ENCODE measurements around the gene RAB38. TPM values are rescaled to one million over a fixed set of nuclear protein-coding genes. Genes with fewer than 3 reads are reported as not detected.

The RAB38 gene
- total and polyA plus RNA-seq, 10 of the 15 experiments (the other 5 are each of a cell fraction or from before 2014, with no cell fraction given): 8.4 to 30.5 (median 11.7) TPM

GRCh38 chr11:88193278-88193677 is 18.0 kb upstream of the RAB38 start:
- ChIA-PET RAD21 (ENCODE audit: unreplicated experiment) (interaction anchor here (1.1 to 1.6 kb wide), 3 partner anchors 9 to 110 kb away, joined by 3 to 4 read pairs (median 3); no protein-coding TSS in a partner anchor), CTCF (interaction anchor here (1.7 kb wide), 1 partner anchor 17 kb away, joined by 7 read pairs; no protein-coding TSS in a partner anchor), POLR2A (no interaction called here), SMC1A (ENCODE audit: uncharacterized antibody, unreplicated experiment) (interaction anchor here (0.6 to 2.8 kb wide), 7 partner anchors 12 to 893 kb away, joined by 3 to 23 read pairs (median 4); no protein-coding TSS in a partner anchor)
- BruUV-seq (replicated peaks): no TSS peak
- H2AFZ ChIP-seq (ENCODE audit: control insufficient read depth, low read depth, low read length): no peak overlapping the region
- peaks cover 22% of the 10 kb centered on the region for H3K4me1 ChIP-seq (ENCODE audit: control insufficient read depth, insufficient read depth, low read length)
- in situ Hi-C loops (cut with MboI): no loop called here
- peaks cover 3% of the 10 kb centered on the region; the same call in 1 of the 2 replicates for H4K20me1 ChIP-seq (ENCODE audit: control insufficient read depth, insufficient read depth)
- intact Hi-C loops (cut with micrococcal nuclease; ENCODE audit: unreplicated experiment): no loop called here
- no peak overlapping the region for H3K4me2 ChIP-seq (ENCODE audit: control insufficient read depth, insufficient read depth)
- no peak for DNase-seq (ENCODE audit: low read depth, low spot score)
- peak; percentile 7 for FAIRE-seq
- ATAC-seq: peak; percentile 72
- H3K27ac ChIP-seq (ENCODE audit: control insufficient read depth, insufficient read depth): no peak overlapping the region
- H3K9ac ChIP-seq (ENCODE audit: control insufficient read depth, insufficient read depth, low read length): no peak overlapping the region
- H3K4me3 ChIP-seq: no peak overlapping the region
- peaks cover 17% of the 10 kb centered on the region for H3K9me3 ChIP-seq (replicated peaks; ENCODE audit: control insufficient read depth, insufficient read depth, low read length)
- H3K79me2 ChIP-seq (ENCODE audit: control insufficient read depth, insufficient read depth, low read length): no peaks in the 10 kb centered on the region
- H3K27me3 ChIP-seq (replicated peaks in 1 of 2; ENCODE audit: control insufficient read depth in 2 of 2, insufficient read depth in 2 of 2, low read length in 1 of 2): no peaks in the 10 kb centered on the region
- no peaks in the 10 kb centered on the region for H3K36me3 ChIP-seq (ENCODE audit: control insufficient read depth in 2 of 2, insufficient read depth in 2 of 2, low read length in 1 of 2)
- TF ChIP-seq TCF3 (IDR thresholded peaks at IDR 0.05; ENCODE audit: borderline replicate concordance, insufficient read depth, low read depth, low read length) (no peak), GATAD2B (conservative IDR thresholded peaks at IDR 0.05; ENCODE audit: low read depth) (peak; percentile 40; the same call in 1 of the 2 replicates), ASH2L (IDR thresholded peaks at IDR 0.05; ENCODE audit: borderline replicate concordance, low read depth) (no peak), KLF5 (IDR thresholded peaks at IDR 0.05; ENCODE audit: partially characterized antibody) (no peak), SMC3 (IDR thresholded peaks at IDR 0.05; ENCODE audit: borderline replicate concordance, low read length) (no peak), BMI1 (IDR thresholded peaks at IDR 0.05; ENCODE audit: borderline replicate concordance) (peak; percentile 88), IKZF1 (conservative IDR thresholded peaks at IDR 0.05) (peak; percentile 85), HDAC6 (IDR thresholded peaks at IDR 0.05; ENCODE audit: unreplicated experiment) (no peak), KDM1A (IDR thresholded peaks at IDR 0.05; ENCODE audit: borderline replicate concordance) (no peak), ATF3 (IDR thresholded peaks at IDR 0.05; ENCODE audit: borderline replicate concordance, extremely low read depth, low read depth, low read length) (no peak), RCOR1 (conservative IDR thresholded peaks at IDR 0.05; ENCODE audit: low read depth, low read length) (no peak), POLR2AphosphoS5 (IDR thresholded peaks at IDR 0.05; ENCODE audit: low read length) (no peak), STAT1 (conservative IDR thresholded peaks at IDR 0.05) (no peak), NFYB (IDR thresholded peaks at IDR 0.05; ENCODE audit: insufficient read depth, low read depth, low read length) (no peak), NR2C1 (IDR thresholded peaks at IDR 0.05) (no peak)
- TF ChIP-seq, protein P1, sequence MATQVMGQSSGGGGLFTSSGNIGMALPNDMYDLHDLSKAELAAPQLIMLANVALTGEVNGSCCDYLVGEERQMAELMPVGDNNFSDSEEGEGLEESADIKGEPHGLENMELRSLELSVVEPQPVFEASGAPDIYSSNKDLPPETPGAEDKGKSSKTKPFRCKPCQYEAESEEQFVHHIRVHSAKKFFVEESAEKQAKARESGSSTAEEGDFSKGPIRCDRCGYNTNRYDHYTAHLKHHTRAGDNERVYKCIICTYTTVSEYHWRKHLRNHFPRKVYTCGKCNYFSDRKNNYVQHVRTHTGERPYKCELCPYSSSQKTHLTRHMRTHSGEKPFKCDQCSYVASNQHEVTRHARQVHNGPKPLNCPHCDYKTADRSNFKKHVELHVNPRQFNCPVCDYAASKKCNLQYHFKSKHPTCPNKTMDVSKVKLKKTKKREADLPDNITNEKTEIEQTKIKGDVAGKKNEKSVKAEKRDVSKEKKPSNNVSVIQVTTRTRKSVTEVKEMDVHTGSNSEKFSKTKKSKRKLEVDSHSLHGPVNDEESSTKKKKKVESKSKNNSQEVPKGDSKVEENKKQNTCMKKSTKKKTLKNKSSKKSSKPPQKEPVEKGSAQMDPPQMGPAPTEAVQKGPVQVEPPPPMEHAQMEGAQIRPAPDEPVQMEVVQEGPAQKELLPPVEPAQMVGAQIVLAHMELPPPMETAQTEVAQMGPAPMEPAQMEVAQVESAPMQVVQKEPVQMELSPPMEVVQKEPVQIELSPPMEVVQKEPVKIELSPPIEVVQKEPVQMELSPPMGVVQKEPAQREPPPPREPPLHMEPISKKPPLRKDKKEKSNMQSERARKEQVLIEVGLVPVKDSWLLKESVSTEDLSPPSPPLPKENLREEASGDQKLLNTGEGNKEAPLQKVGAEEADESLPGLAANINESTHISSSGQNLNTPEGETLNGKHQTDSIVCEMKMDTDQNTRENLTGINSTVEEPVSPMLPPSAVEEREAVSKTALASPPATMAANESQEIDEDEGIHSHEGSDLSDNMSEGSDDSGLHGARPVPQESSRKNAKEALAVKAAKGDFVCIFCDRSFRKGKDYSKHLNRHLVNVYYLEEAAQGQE (IDR thresholded peaks at IDR 0.05; ENCODE audit: low read depth, low read length): no peak
- TF ChIP-seq, protein P2, sequence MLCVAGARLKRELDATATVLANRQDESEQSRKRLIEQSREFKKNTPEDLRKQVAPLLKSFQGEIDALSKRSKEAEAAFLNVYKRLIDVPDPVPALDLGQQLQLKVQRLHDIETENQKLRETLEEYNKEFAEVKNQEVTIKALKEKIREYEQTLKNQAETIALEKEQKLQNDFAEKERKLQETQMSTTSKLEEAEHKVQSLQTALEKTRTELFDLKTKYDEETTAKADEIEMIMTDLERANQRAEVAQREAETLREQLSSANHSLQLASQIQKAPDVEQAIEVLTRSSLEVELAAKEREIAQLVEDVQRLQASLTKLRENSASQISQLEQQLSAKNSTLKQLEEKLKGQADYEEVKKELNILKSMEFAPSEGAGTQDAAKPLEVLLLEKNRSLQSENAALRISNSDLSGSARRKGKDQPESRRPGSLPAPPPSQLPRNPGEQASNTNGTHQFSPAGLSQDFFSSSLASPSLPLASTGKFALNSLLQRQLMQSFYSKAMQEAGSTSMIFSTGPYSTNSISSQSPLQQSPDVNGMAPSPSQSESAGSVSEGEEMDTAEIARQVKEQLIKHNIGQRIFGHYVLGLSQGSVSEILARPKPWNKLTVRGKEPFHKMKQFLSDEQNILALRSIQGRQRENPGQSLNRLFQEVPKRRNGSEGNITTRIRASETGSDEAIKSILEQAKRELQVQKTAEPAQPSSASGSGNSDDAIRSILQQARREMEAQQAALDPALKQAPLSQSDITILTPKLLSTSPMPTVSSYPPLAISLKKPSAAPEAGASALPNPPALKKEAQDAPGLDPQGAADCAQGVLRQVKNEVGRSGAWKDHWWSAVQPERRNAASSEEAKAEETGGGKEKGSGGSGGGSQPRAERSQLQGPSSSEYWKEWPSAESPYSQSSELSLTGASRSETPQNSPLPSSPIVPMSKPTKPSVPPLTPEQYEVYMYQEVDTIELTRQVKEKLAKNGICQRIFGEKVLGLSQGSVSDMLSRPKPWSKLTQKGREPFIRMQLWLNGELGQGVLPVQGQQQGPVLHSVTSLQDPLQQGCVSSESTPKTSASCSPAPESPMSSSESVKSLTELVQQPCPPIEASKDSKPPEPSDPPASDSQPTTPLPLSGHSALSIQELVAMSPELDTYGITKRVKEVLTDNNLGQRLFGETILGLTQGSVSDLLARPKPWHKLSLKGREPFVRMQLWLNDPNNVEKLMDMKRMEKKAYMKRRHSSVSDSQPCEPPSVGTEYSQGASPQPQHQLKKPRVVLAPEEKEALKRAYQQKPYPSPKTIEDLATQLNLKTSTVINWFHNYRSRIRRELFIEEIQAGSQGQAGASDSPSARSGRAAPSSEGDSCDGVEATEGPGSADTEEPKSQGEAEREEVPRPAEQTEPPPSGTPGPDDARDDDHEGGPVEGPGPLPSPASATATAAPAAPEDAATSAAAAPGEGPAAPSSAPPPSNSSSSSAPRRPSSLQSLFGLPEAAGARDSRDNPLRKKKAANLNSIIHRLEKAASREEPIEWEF (IDR thresholded peaks at IDR 0.05; ENCODE audit: insufficient replicate concordance, low read depth, low read length): no peak
